Urinary bladder (tissue), 4 donors: Measurements from ENCODE around the gene XPO5. TPM values are rescaled to one million over a fixed set of nuclear protein-coding genes. Genes with fewer than 3 reads are reported as not detected.
"Not testable (repeated sequence)": the region's sequence is repeated elsewhere in the genome, so short reads cannot be mapped to it uniquely, and the experiment has no call there.

Experiments
- DNase-seq: peaks from one replicate; pipeline ENCODE4 v3.0.0-alpha.2; 2015; ENCODE audit errors: extremely low spot score
- H3K27ac ChIP-seq: one replicate; pipeline ENCODE4 v1.5.1; 2013; ENCODE audit warnings: low read depth, mild to moderate bottlenecking, moderate library complexity
- H3K36me3 ChIP-seq: one replicate; pipeline ENCODE4 v1.6.1; 2013; ENCODE audit warnings: mild to moderate bottlenecking, moderate library complexity; ENCODE audit not compliant: insufficient read depth
- H3K4me1 ChIP-seq: one replicate; pipeline ENCODE4 v1.6.1; 2013; ENCODE audit warnings: mild to moderate bottlenecking, moderate library complexity; ENCODE audit not compliant: insufficient read depth
- H3K4me3 ChIP-seq: one replicate; pipeline ENCODE4 v1.5.1; 2013; ENCODE audit warnings: low read depth, low read length
- WGBS: extraction: QIAGEN DNeasy Blood & Tissue Kit; methylation state at CpG from one replicate; pipeline ENCODE4 v1.1.7; 2013; 5-methylcytosine and 5-hydroxymethylcytosine counted together
- polyA plus RNA-seq: library from polyadenylated mRNA; stranded (reverse); fragments of 200-250 nt; gene quantifications from one replicate; pipeline ENCODE4 v1.2.3, GENCODE V29; 2013
- total RNA-seq: library from RNA; depleted of rRNA; stranded (reverse); fragments of >200 nt; gene quantifications from one replicate; pipeline ENCODE4 v1.2.3, GENCODE V29; 2014
- donor health status: healthy with polysubstance abuse.
- donor health status: healthy.

Gene XPO5
- total and polyA plus RNA-seq, 2 donors = 12.6 to 23.8 TPM

DNA sequence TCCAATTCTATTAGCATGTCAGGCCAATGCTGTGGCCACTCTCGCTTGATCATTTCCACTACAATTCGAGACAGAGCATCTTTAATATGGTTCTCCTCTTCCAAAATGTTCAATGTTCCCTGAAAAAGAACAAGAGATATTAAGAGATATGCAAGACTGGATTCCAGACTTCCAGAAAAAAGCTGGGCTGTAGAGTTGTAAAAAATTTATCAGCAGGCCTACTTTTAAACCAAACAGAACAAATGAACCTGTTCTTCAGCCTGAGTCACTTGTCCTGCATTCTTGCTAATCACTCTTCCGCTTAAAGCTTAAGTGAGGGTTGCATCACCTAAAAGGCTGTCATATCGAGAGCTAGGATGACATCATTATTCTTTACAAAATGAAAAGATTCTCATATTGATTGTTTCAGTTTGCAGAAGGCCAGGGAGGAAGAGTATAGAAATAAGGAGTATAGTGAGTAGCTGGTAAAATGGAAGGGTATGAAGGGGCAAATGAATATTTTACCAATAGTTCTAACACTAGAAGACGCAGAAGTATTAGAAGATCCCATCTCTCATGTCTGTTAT is 4.9 kb downstream of the XPO5 start:
- no peak for DNase-seq
- no peaks in the 10 kb centered on the region for H3K36me3 ChIP-seq
- no peak overlapping the region for H3K27ac ChIP-seq
- H3K4me1 ChIP-seq = no peaks in the 10 kb centered on the region
- H3K4me3 ChIP-seq = no peak overlapping the region
- 91% methylated on average over 5 of the region's 5 CpGs for WGBS

DNA sequence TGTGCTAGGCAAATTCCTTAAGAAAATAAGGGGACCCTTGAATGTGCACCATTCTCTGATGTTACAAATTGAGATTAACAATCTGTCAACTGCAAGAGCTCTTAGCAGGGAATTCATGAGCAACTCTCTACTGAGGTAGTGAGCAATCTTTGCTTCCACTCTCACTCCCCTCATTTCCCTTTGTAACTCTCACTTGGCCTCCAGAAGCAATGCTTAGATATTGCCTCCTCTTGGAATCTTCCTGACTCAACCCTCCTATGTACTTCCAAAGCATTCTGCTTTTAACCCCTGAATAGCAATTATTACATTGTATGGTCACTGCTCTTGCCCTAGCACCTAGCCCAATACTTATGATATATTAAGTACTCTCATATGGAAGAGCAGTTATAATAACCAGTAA is 16.5 kb downstream of the XPO5 start:
- no peak overlapping the region for H3K27ac ChIP-seq
- DNase-seq = no peak
- H3K4me3 ChIP-seq = no peak overlapping the region
- no peaks in the 10 kb centered on the region for H3K4me1 ChIP-seq
- H3K36me3 ChIP-seq = peaks cover 8% of the 10 kb centered on the region

DNA sequence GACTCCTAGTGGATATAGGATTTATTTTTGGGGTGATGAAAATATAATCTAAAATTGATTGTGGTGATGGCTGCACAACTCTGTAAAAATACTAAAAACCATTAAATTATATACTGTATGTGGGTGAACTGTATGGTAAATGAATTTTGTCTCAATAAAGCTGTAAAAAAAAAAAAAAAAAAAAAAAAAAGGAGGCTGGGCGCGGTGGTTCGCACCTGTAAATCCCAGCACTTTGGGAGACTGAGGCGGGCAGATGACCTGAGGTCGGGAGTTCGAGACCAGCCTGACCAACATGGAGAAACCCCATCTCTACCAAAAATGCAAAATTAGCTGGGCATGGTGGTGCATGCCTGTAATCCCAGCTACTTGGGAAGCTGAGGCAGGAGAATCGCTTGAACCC is 18.2 kb downstream of the XPO5 start:
- not testable (repeated sequence) for DNase-seq, H3K4me3 ChIP-seq, H3K27ac ChIP-seq, H3K4me1 ChIP-seq
- peaks cover 10% of the 10 kb centered on the region for H3K36me3 ChIP-seq
- 97% methylated on average over 7 of the region's 7 CpGs for WGBS

DNA sequence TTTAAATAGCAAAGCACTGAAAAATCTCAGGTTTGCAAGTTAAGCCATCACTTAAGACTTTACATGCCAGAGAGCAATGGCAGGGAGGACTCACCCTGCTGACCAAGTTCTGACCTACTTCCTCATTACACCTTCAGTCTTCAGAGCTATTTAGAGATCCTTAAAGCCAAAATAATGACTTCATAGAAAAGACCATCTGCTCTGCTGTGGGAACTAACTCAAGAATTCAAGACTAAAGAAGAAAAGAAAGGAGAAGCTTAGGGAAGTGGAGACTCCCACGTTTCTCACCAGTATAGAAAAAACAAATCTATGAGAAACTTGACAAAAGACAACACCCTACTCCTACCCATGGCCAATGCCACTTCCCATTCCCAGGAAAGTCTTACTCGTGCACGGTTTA is 28.6 kb downstream of the XPO5 start:
- no peak overlapping the region for H3K4me3 ChIP-seq
- no peaks in the 10 kb centered on the region for H3K4me1 ChIP-seq
- H3K36me3 ChIP-seq = peaks cover 7% of the 10 kb centered on the region
- H3K27ac ChIP-seq = no peak overlapping the region
- 85% methylated on average over 3 of the region's 3 CpGs for WGBS
- no peak for DNase-seq

DNA sequence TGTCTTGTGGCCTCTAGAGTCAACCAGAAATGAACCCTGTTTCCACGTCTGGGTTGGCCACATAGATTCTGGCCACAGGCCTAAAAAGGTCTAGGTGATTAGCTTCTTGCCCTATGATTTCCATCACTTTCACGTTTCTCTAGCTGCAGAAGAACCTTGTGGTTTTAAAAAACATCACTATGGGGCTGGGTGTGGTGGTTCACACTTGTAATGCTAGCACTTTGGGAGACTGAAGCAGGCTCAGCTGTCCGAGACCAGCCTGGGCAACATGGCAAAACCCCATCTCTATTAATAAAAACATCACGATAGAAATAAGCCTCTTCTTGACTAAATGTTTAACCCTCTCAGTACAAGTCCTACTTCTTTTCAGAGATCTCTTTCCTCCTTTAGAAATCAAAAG is 31.4 kb downstream of the XPO5 start:
- Histone ChIP-seq H3K4me3 (no peak overlapping the region), H3K27ac (no peak overlapping the region), H3K4me1 (no peaks in the 10 kb centered on the region), H3K36me3 (peaks cover 6% of the 10 kb centered on the region)
- DNase-seq = no peak
- WGBS = 64% methylated on average over 4 of the region's 4 CpGs

DNA sequence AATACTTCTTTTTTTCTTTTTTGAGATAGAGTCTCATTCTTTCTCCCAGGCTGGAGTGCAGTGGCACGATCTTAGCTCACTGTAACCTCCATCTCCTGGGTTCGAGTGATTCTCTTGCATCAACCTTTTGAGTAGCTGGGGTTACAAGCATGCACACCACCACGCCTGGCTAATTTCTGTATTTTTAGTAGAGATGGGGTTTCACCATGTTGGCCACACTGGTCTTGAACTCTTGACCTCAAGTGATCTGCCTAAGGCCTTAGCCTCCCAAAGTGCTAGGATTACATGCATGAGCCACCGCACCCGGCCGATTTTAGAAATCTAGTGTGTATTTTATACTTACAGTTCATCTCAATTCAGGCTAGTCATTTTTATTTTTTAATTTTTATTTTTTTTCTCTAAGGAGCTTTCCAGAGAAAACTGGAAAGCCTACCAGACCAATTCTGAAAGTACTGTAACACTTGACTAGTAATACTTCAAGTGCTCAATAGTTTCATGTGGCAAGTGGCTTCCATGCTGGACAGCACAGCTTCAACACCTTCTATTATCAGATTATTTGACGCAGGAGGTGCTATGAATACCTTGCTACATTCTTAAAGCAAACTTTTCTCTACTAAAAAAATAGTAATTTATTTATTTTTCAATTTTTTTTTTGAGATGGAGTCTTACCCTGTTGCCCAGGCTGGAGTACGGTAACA is 33.9 kb downstream of the XPO5 start:
- Histone ChIP-seq H3K4me1 (no peaks in the 10 kb centered on the region), H3K4me3 (no peak overlapping the region), H3K36me3 (peaks cover 1% of the 10 kb centered on the region), H3K27ac (no peak overlapping the region)
- DNase-seq = no peak
- 95% methylated on average over 8 of the region's 8 CpGs for WGBS

DNA sequence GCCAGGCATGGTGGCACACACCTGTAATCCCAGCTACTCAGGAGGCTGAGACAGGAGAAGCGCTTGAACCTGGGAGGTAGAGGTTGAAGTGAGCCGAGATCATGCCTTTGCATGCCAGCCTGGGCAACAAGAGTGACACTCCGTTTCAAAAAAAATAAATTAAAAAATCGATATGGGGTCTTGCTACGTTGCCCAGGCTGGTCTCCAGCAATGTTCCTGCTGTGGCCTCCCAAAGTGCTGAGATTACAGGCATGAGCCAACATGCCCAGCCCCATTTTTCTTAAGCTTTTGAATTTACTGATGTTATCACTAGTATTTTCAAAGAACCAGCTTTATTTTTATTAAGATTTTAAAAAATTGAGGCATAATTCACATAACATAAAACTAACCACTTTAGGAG is 35.3 kb downstream of the XPO5 start:
- no peak overlapping the region for H3K27ac ChIP-seq
- DNase-seq = no peak
- WGBS = 98% methylated on average over 5 of the region's 5 CpGs
- peaks cover 1% of the 10 kb centered on the region for H3K36me3 ChIP-seq
- no peak overlapping the region for H3K4me3 ChIP-seq
- H3K4me1 ChIP-seq = no peaks in the 10 kb centered on the region

DNA sequence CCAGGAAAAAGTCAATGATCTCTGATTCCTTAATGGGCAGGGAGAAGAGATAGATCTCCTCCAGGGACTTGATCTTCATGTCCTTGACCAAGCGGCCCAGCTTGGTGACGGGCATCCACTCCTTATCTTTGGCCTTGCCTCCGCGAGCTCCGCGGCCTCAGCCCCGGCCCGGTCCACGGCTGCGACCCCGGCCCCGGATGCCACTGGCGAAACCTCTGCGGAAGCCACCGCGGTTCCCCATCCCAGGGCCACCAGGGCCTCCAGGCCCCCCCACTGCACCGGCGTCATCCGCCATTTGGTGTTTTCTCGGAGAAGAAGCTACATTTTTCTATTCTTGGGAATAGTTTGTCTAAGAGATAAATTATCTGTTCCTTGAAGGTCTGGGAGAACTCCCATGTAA is 36.4 kb downstream of the XPO5 start:
- WGBS = 98% methylated on average over 20 of the region's 20 CpGs
- H3K4me3 ChIP-seq, H3K4me1 ChIP-seq, H3K27ac ChIP-seq, H3K36me3 ChIP-seq, DNase-seq: not testable (repeated sequence)

DNA sequence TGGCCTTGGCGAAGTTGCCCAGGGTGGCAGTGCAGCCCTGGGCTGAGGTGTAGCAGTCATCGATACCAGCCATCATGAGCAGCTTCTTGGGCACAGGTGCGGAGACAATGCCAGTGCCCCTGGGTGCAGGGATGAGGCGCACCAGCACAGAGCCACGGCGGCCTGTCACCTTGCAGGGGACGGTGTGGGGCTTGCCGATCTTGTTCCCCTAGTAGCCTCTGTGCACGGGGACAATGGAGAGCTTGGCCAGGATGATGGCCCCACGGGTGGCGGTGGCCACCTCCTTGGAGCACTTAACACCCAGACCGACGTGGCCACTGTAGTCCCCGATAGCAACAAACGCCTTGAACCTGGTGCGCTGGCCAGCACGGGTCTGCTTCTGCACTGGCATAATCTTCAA is 36.9 kb downstream of the XPO5 start:
- 97% methylated on average over 15 of the region's 17 CpGs for WGBS

DNA sequence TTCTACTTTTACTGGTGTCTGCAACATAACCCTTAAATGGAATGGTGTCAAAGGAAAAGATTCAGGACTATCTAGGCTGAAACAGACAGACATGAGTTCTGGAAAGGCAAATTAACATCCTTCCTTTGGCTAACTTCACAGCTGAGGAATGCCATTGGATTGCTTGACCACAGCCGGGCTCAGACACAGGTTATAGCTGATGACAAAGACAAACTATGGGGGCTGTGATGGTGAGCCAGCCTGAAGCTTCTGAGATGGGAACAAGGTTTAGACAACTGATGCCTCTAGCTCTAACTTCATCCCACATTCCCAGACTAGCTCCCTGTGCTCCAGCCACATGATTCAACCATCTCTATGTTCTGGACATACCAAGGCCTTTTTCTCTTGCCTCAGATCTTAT is 43.6 kb downstream of the XPO5 start:
- Histone ChIP-seq H3K4me3 (no peak overlapping the region), H3K27ac (no peak overlapping the region), H3K36me3 (peaks cover 4% of the 10 kb centered on the region), H3K4me1 (no peaks in the 10 kb centered on the region)
- DNase-seq = no peak
- WGBS = 98% methylated on average over 1 of the region's 1 CpG

More for the DNA sequence above, 36.9 kb downstream of the XPO5 start:
- H3K36me3 ChIP-seq, H3K27ac ChIP-seq, H3K4me3 ChIP-seq, H3K4me1 ChIP-seq, DNase-seq: not testable (repeated sequence)

DNA sequence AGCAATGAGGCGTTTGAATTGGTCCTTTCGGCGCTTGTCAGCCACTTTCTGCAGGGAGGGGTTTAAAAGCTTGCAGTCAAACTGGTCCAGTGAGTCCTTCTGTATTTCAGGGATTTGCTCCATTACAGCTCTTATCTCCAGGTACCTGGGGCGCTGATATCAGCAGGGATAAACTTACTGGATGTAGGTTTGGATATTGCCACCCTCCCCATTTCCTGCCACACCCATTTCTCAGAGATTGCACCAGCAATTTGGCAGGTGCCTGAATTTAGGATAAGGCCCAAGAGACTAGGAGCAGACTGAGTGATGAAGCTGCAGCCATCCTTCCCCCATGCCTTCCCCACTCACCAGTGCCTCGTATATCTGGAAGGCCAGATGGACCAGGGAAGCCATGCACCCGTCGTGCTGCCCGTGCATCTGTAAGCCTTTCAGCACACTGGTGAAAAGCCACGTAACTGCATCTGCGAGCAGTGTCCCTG is 51.3 kb downstream of the XPO5 start:
- DNase-seq = no peak
- no peak overlapping the region for H3K27ac ChIP-seq
- no peak overlapping the region for H3K4me3 ChIP-seq
- peaks cover 10% of the 10 kb centered on the region for H3K36me3 ChIP-seq
- no peaks in the 10 kb centered on the region for H3K4me1 ChIP-seq
- 85% methylated on average over 10 of the region's 10 CpGs for WGBS

DNA sequence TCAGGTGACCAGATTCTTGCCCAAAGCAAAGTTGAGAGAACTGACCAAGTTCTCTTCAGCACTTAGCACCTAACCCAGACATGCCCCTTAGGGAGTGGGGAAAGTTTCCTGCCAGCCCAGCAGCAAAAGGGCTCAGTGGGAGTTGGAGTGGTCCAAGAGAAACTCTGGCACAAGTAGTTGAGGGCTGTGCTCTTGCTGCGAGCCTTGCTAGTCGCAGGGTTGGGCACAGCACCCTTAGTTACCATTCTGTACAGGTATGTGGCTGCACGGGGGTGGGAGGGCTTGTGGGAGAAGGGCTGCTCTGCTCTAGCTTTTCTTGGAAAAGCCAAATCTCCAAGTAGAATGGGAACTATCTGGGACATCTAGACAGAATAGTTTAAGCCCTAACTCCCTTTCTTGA is 52.6 kb downstream of the XPO5 start:
- Histone ChIP-seq H3K27ac (no peak overlapping the region), H3K4me3 (no peak overlapping the region), H3K36me3 (peaks cover 10% of the 10 kb centered on the region), H3K4me1 (no peaks in the 10 kb centered on the region)
- DNase-seq = no peak
- WGBS = 88% methylated on average over 3 of the region's 3 CpGs

DNA sequence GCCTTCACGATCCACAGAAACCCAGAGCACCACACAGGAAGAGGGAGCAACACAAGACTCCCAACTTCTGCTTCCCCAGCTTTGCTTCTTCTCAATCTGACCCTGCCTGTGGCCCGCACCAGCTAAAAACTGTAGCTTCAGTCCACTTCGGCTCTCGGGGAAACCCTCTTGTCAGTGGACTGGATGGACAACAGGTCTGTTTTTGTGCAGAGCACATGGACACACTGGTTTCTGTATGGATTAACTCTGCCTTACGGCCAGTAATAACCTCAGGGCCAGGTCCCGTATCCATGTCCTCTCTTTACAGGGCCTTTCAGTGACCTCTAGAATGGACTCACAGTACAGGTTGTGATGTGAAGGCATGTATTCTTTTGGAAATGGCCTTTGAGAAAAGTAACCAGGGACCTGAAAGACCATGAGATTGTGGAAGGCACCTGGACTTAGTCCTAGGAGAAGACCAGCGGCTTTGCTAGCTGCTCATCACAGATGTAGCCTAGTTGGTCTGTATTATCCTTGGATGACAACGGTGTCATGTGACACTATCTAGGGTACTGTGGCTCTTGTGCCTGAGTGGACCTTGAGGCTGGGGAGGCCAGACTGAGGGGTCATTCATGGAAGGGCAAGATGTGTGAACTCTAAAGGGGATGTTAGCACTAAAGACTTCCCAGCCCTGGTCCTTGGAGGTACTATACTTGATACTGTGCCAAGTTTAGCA is 53.1 kb downstream of the XPO5 start:
- no peak overlapping the region for H3K27ac ChIP-seq
- WGBS = 84% methylated on average over 8 of the region's 8 CpGs
- no peaks in the 10 kb centered on the region for H3K4me1 ChIP-seq
- peaks cover 10% of the 10 kb centered on the region for H3K36me3 ChIP-seq
- DNase-seq = no peak
- H3K4me3 ChIP-seq = no peak overlapping the region

DNA sequence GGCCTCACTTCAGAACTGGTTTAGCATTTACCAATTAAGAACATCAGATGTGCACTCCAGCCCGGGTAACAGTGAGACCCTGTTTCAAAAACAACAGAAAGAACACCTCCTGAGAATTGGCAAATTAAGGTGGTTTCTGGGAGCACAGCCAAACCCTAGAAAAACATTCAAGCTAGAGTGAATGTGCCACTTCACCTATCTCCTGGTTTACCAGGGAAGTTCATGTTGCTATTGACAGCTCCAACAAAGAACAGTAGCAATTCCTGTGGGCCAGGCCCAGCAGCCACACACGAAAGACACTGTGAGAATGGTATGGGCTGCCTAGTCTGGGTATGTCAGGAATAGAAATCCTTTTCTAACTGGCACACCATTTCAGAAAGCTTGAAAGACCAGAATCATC is 54.0 kb downstream of the XPO5 start:
- no peak overlapping the region for H3K4me3 ChIP-seq
- DNase-seq = no peak
- peaks cover 10% of the 10 kb centered on the region for H3K36me3 ChIP-seq
- H3K4me1 ChIP-seq = no peaks in the 10 kb centered on the region
- no peak overlapping the region for H3K27ac ChIP-seq
- 80% methylated on average over 2 of the region's 2 CpGs for whole genome bisulfite sequencing
